GM12892 (cell line): ENCODE measurements around the gene UIMC1.

ENCODE experiments used
- POLR2A ChIP-seq: IDR thresholded peaks from 2 replicates; pipeline ENCODE4 v1.6.1; 2011; ENCODE audit warnings: low read depth, low read length, control low read depth
- POLR2AphosphoS5 ChIP-seq: IDR thresholded peaks from 2 replicates; pipeline ENCODE4 v1.6.1; 2011; ENCODE audit warnings: low read depth, low read length, control low read depth
- TAF1 ChIP-seq: IDR thresholded peaks from 2 replicates; pipeline ENCODE4 v1.6.1; 2011; ENCODE audit warnings: low read depth, mild to moderate bottlenecking, control low read depth, low read length, borderline replicate concordance

DNA sequence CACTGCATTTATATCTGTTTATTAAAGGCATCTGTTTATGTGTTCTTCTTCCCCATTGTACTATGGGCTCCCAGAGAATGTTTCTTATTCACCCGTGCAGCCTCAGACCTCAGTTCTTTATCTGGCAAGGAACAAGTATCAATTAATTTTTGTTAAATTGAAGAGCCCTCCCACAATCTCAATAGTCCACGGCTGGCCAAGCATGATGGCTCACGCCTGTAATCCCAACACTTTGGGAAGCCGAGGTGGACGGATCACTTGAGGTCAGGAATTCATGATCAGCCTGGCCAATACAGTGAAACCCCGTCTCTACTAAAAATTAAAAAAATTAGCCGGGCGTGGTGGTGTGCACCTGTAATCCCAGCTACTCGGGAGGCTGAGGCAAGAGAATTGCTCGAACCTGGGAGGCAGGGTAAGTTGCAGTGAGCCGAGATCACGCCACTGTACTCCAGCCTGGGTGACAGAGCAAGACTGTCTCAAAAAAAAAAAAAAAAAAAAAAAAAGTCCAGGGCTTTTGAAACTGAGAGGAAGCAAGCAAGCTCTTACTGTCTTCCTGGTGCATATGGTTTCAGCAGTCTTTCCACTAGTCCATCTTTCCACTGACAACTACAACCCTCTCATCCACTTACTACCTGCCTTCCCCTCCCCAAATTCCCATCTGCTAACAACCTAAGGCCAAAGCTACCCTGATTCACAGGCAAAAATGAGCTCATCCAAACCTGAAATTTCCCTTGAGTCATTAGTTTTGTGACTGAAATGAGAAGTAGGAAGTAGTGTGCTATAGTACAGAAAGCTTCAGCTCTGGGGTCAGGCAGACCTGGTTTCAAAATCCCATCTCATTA lies 105.1 kb downstream of the UIMC1 start:
- TF ChIP-seq POLR2AphosphoS5 (no peak), POLR2A (no peak; the same call in 1 of the 2 replicates), TAF1 (no peak)
